CD4-positive, alpha-beta T cell treated with Interleukin-6 at 100 ng/mL for 8 hours (primary cell): Measurements from ENCODE around the gene CHP2.
"Not testable (repeated sequence)": the region's sequence is repeated elsewhere in the genome, so short reads cannot be mapped to it uniquely, and the experiment has no call there.

Source experiments
- DNase-seq: peaks from one replicate; pipeline ENCODE4 v3.0.0-alpha.2; 2020; ENCODE audit warnings: mixed read lengths, low spot score

The CHP2 gene

GRCh38 chr16:23745263-23745662 lies 9.6 kb upstream of the CHP2 start:
- no peak for DNase-seq

- no peak for DNase-seq
Measured at GRCh38 chr16:23748630-23749029, 6.2 kb upstream of the CHP2 start.

DNA sequence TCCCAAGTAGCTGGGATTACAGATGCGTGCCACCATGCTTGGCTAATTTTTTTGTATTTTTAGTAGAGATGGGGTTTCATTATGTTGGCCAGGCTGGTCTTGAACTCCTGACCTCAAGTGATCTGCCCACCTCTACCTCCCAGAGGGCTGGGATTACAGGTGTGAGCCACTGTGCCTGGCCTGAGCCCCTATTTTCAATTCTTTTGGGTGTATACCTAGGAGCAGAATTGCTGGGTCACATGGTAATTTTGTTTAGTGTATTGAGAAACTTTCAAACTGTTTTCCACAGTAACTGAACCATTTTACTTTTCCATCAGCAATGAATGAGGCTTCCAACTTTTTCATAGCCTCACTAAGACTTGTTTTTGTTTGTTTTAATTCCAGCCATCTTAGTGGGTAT lies 3.8 kb upstream of the CHP2 start:
- not testable (repeated sequence) for DNase-seq

DNA sequence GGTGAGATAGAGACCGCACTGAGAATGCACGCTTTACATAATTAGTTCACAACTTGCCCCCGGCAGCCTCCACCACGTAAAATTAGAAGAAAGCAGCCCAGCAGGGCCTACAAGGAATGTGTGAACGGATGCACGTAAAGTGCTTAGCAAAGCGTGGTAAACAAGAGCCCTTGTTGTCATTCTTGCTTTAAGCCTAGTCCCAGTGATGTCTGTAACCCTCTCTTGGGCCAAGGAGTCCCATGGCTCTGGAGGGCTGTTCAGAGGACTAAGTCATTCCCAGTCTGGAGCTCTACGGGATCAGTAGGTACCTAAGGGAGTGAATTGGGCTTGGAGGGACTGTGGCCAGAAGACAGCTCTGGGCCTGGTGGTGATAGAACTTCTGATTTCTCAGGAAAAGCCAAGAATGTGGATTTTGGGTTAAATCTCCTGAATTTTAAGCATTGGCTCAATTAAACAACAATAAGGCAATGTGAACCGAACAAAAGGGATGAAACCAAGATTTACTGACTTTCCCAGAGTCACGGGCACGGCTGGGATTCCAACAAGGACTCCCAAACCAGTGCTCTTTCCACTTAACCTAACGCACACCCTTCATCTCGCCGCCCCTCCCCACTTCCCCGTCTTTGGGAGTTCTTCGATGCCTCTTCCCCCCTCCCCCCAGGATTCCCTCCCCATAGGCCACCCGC lies 775 bp upstream of the CHP2 start:
- no peak for DNase-seq

DNA sequence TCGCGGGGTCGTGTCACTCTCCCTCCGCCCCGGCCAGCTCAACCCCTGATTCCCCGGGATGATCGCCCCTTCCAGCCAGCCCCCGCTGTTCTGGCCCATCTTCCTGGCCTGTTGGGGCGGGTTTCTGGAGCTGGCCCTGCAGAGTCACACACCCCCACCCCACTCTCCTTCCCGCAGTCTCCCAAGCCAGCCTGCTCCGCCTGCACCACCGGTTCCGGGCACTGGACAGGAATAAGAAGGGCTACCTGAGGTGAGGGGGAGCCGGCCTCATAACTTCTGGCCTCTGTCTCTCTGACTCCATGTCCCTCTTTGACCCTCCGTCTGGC lies 621 bp downstream of the CHP2 start:
- no peak for DNase-seq

- DNase-seq: no peak
Measured at GRCh38 chr16:23757116-23757515, 2.3 kb downstream of the CHP2 start.

DNA sequence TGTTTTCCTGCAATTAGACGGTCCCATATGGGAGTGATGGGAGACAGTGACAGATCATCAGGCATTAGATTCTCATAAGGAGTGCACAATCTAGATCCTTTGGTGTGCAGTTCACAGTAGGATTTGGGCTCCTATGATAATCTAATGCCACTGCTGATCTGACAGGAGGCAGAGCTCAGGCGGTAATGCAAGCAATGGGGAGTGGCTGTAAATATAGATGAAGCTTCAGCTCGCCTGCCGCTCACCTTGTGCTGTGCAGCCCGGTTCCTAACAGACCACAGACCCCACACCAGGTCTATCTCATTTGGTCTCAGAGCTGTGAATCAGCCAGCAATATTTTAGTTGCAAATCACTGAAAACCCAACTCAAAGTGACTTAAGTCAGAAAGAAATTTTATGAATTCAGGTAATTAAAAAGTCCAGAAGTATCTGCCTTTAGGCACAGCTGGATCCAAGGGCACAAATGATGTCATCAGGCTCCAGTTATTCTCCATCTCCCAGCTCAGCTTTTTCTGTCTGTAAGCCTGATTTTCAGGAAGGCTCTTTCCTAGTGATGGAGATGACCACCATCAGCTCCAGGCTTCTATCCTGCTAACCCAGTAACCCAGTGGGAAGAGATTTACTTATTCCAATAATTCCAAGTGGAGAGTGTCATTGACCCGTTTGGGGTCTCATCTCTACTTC lies 3.3 kb downstream of the CHP2 start:
- DNase-seq: no peak

GRCh38 chr16:23765933-23766332 lies 11.1 kb downstream of the CHP2 start:
- no peak for DNase-seq

DNA sequence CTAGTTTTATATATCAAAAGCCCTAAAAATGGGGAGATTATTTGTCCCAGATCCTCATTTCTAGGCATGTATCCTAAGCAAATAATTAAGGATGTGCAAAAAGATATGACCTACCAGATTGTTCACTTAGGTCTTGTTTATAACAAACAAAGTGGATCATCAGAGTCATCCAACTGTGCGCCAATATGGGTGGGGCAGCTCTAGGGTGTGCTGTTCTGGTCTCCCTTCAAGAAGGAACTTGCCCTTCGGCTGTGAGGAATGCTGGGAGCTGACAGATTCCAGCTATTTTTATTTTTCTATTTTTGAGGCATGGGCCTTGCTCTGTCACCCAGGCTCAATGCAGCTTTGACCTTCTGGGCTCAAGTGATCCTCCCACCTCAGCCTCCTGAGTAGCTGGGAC lies 13.8 kb downstream of the CHP2 start:
- DNase-seq: no peak

- no peak for DNase-seq
Measured at GRCh38 chr16:23771027-23771426, 16.2 kb downstream of the CHP2 start.

GRCh38 chr16:23771642-23772041 lies 16.8 kb downstream of the CHP2 start:
- no peak for DNase-seq

DNA sequence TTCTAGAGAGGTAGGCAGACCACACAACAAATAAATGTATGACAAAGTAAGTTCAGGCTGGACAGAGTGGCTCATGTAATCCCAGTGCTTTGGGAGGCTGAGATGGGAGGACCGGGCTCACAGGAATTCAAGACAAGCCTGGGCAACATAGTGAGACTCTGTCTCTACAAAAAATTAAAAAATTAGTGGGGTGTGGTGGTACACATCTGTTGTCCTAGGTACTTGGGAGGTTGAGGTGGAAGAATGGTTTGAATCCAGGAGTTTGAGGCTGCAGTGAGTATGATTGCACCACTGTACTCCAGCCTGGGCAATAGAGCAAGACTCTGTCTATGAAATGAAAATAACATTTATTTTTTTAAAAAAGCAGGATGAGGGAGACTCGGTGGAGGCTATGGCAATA lies 18.5 kb downstream of the CHP2 start:
- DNase-seq: no peak

- DNase-seq: no peak
Measured at GRCh38 chr16:23781176-23781575, 26.4 kb downstream of the CHP2 start.

DNA sequence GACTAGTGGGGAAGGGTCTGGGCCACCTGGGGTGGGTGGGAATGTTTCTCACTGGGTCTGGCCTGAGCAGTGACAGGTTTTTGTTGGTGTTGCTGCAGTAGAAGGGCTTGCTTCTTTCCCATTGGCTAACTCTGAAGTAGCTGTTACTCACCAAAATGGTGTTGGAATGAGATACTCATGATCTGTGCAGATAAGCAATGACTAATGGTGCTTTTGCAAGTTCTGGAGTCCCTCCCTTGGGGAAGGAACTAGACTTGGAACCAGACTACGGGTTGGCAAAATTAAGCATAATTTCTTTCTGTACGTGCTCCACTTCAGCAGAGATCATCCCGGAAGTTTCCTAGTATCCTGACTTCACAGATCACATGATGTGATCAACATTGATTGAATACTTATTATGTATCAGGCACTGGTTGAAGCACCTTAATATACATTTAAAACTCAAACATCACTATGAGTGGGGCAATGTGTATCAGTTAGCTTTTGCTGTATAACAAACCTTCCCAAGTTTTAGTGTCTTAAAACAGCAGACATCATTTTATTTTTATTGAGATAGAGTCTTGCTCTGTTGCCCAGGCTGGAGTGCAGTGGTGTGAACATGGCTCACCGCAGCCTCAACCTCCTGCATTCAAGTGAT lies 30.1 kb downstream of the CHP2 start:
- DNase-seq: no peak

- no peak for DNase-seq
Measured at GRCh38 chr16:23785842-23786241, 31.0 kb downstream of the CHP2 start.

- DNase-seq: no peak
Measured at GRCh38 chr16:23786964-23787561, 32.2 kb downstream of the CHP2 start.

GRCh38 chr16:23788685-23789084 lies 33.9 kb downstream of the CHP2 start:
- DNase-seq: no peak

DNA sequence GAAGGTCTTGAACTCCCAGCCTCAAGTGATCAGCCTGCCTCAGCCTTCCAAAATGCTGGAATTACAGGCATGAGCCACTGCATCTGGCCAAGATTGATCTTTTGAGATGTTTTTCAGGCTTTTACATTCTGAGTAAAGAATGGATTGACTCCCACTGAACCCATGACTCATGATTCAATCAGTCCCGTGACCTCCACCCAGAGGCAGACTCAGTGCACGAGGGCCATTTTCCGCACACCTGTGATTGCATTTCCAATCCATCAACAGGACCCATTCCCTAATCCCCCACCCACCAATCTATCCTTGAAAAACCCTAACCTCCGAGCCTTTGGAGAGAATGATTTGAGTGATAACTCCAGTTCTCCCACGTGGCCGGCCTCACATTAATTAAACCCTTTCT lies 40.6 kb downstream of the CHP2 start:
- no peak for DNase-seq

DNA sequence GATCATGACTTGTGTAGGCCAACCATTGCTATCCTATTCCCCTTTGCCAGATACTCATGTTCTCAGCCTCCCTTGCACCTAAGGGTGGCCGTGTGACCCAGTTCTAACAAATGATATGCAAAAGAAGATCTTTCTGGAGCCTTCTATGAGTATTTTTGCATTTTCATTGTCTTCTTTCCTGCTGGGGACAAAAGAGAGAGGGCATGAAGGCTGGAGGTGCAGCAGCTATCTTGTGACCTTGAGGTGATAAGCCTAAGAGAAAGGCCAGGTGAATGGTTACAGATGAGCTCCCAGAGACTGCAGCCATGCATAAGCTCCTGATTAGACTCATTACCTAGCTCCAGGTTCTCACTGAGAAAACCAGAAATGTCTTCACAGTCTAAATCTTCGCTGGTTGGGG lies 42.1 kb downstream of the CHP2 start:
- no peak for DNase-seq

DNA sequence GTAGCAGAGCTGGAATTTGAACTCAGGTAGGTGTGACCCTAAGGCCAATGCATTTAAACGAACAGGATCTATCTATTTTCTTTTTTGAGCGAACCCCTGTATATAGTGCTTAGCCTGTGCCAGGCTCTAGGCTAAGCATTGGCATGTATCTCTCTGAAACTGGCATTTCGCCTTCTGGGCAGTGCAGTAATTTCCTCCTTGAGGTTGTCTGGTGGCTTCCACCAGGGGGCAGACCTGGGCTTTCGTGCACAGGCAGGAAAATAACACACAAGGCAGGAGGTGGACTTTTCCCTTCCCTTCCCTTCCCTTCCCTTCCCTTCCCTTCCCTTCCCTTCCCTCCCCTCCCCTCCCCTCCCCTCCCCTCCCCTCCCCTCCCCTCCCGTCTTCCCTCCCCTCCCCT lies 46.6 kb downstream of the CHP2 start:
- peak; percentile 75 for DNase-seq

- DNase-seq: no peak
Measured at GRCh38 chr16:23802776-23803175, 48.0 kb downstream of the CHP2 start.

DNA sequence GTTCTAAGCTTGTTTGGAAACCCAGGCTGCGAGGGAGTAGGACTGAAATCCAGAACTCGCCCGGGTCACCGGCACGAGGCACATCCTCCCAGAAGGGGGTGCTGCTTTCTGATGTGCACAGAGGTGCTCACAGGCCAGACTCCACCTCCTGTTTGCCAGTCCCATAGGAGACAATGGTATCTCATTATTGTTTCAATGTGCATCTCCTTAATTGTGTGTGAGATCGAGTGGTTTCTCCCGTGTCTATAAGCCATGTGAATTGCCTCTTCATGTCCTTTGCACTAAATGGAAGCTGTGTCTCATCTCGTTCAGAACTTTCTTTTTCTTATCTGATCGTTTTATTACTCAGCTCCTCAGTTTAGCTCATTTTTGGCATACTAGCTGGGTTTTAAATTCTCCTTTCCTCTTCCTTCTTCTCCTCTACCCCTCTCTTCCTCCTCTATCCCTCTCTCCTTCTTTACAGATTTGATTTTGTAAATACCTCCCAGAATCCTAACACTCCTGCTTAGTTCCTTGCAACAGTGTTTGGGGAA lies 48.8 kb downstream of the CHP2 start:
- peak; percentile 75 for DNase-seq

- DNase-seq: no peak
Measured at GRCh38 chr16:23807028-23807427, 52.2 kb downstream of the CHP2 start.
